Caco-2 (cell line): ENCODE results near the gene EPB41L4A. TPM values are rescaled to one million over a fixed set of nuclear protein-coding genes. Genes with fewer than 3 reads are reported as not detected.

Source experiments
- BruUV-seq: library from RNA; stranded (reverse); fragments of 400-500 nt; replicated peaks from 2 replicates; lab custom pipeline; 2021; lab: Mats Ljungman, UMichigan
- CTCF ChIA-PET: fragments of 300-600 bp; sonication (Branson Sonifier 250); formaldehyde crosslinking; loops from one replicate; lab custom pipeline; 2022; ENCODE audit warnings: antibody characterized with exemption; lab: Charles Lee
- POLR2A ChIA-PET: fragments of 300-600 bp; sonication (Branson Sonifier 250); formaldehyde crosslinking; loops from one replicate; lab custom pipeline; 2022; ENCODE audit warnings: antibody characterized with exemption; lab: Charles Lee
- DNase-seq, 2 experiments: peaks; one replicate each; pipeline versions ENCODE4 v3.0.0 to v3.0.0-alpha.2; 2020 to 2022
- H3K27me3 ChIP-seq: replicated peaks from 2 replicates; pipeline ENCODE4 v1.6.0; 2011; ENCODE audit warnings: low read length; ENCODE audit not compliant: control insufficient read depth, insufficient read depth
- H3K36me3 ChIP-seq: 2 replicates; pipeline ENCODE4 v1.5.1; 2011; ENCODE audit warnings: low read length; ENCODE audit not compliant: control insufficient read depth, insufficient read depth
- H3K4me1 ChIP-seq: fragments of 250-450 bp; sonication (Bioruptor Pico); 2 replicates; pipeline ENCODE4 v1.5.1; 2020; ENCODE audit warnings: mild to moderate bottlenecking
- H3K4me3 ChIP-seq: 2 replicates; pipeline ENCODE4 v1.5.1; 2011; ENCODE audit warnings: low read depth, mild to moderate bottlenecking, control low read depth, low read length
- H3K9me3 ChIP-seq: fragments of 250-450 bp; sonication (Bioruptor Pico); 2 replicates; pipeline ENCODE4 v1.5.1; 2020; ENCODE audit warnings: mild to moderate bottlenecking, moderate library complexity
- H3K27ac Mint-ChIP-seq: one replicate; pipeline ENCODE4 v1.8.0; 2022; ENCODE audit warnings: mixed read lengths; ENCODE audit not compliant: unreplicated experiment
- H3K27me3 Mint-ChIP-seq: one replicate; pipeline ENCODE4 v1.8.0; 2022; ENCODE audit warnings: mixed read lengths; ENCODE audit not compliant: insufficient read depth, unreplicated experiment
- H3K36me3 Mint-ChIP-seq: one replicate; pipeline ENCODE4 v1.8.0; 2022; ENCODE audit warnings: mild to moderate bottlenecking, mixed read lengths; ENCODE audit not compliant: insufficient read depth, unreplicated experiment
- H3K4me1 Mint-ChIP-seq: one replicate; pipeline ENCODE4 v1.8.0; 2022; ENCODE audit warnings: low read depth, mixed read lengths; ENCODE audit not compliant: unreplicated experiment
- H3K4me3 Mint-ChIP-seq: one replicate; pipeline ENCODE4 v1.8.0; 2022; ENCODE audit warnings: mild to moderate bottlenecking, moderate library complexity, mixed read lengths; ENCODE audit not compliant: unreplicated experiment
- H3K9me3 Mint-ChIP-seq: one replicate; pipeline ENCODE4 v1.8.0; 2022; ENCODE audit warnings: mixed read lengths; ENCODE audit not compliant: unreplicated experiment
- intact Hi-C: fragments of 100-400 bp; cut with micrococcal nuclease; formaldehyde crosslinking; loops from one replicate; pipeline ENCODE4 v1.10.0; 2022; ENCODE audit not compliant: unreplicated experiment
- total RNA-seq: library from RNA; stranded (reverse); gene quantifications from 2 replicates; pipeline ENCODE4 v1.2.3, GENCODE V29; 2022
- TF ChIP-seq, protein P1 (sequence below), 2 experiments: fragments of 200-600 bp in 1 of 2; IDR thresholded peaks; 1 replicate in 1 of 2; 2 replicates in 1 of 2; pipeline versions ENCODE4 v1.5.1 to v1.8.0; 2011 to 2022; ENCODE audit warnings: antibody characterized with exemption in 1 of 2, control low read depth in 1 of 2, inconsistent platforms in 1 of 2, low read depth in 1 of 2, low read length in 1 of 2, mild to moderate bottlenecking in 1 of 2, moderate library complexity in 1 of 2; ENCODE audit not compliant: insufficient read depth in 1 of 2, severe bottlenecking in 1 of 2, unreplicated experiment in 1 of 2

EPB41L4A gene
- total RNA-seq, 1 experiment from 2014 or later = 1.4 TPM

DNA sequence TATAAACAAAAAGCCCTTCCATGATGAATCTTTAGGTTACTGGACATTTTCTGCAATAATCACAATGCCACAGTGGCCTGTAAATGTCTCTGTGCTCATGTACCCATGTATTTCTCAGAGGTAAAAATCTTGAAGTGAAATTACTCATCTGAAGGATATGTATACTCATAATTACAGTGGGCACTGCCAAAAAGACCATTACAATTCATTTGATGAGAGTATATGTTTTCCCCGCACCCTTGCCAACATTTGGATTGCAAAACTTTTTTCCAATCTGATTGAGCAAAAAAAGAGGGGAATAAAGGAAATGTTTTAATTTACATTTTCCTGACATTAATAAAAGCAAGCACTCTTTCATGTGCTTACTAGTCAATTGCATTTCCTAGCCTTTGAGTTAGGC lies 110.5 kb downstream of the EPB41L4A start:
- no peak for DNase-seq
- Histone ChIP-seq H3K4me1 (no peaks in the 10 kb centered on the region), H3K4me3 (no peak overlapping the region), H3K36me3 (no peaks in the 10 kb centered on the region), H3K27me3 (no peaks in the 10 kb centered on the region), H3K9me3 (no peaks in the 10 kb centered on the region)
- Mint-ChIP-seq H3K4me3 (no peak overlapping the region), H3K9me3 (no peaks in the 10 kb centered on the region), H3K27me3 (peaks cover 22% of the 10 kb centered on the region), H3K36me3 (no peaks in the 10 kb centered on the region), H3K27ac (no peak overlapping the region), H3K4me1 (no peaks in the 10 kb centered on the region)
- TF ChIP-seq, protein P1, sequence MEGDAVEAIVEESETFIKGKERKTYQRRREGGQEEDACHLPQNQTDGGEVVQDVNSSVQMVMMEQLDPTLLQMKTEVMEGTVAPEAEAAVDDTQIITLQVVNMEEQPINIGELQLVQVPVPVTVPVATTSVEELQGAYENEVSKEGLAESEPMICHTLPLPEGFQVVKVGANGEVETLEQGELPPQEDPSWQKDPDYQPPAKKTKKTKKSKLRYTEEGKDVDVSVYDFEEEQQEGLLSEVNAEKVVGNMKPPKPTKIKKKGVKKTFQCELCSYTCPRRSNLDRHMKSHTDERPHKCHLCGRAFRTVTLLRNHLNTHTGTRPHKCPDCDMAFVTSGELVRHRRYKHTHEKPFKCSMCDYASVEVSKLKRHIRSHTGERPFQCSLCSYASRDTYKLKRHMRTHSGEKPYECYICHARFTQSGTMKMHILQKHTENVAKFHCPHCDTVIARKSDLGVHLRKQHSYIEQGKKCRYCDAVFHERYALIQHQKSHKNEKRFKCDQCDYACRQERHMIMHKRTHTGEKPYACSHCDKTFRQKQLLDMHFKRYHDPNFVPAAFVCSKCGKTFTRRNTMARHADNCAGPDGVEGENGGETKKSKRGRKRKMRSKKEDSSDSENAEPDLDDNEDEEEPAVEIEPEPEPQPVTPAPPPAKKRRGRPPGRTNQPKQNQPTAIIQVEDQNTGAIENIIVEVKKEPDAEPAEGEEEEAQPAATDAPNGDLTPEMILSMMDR (IDR thresholded peaks at IDR 0.05; ENCODE audit: insufficient read depth in 1 of 2, low read depth in 1 of 2, low read length in 1 of 2, severe bottlenecking in 1 of 2, unreplicated experiment in 1 of 2) = no peak
- ChIA-PET CTCF (no interaction called here), POLR2A (no interaction called here)
- intact Hi-C loops = no loop called here
- no TSS peak for BruUV-seq

GRCh38 chr5:112306956-112307355 lies 112.1 kb downstream of the EPB41L4A start:
- Histone ChIP-seq H3K27me3 (no peaks in the 10 kb centered on the region), H3K4me3 (no peak overlapping the region), H3K4me1 (no peaks in the 10 kb centered on the region), H3K36me3 (no peaks in the 10 kb centered on the region), H3K9me3 (no peaks in the 10 kb centered on the region)
- TF ChIP-seq, protein P1 (IDR thresholded peaks at IDR 0.05; ENCODE audit: insufficient read depth in 1 of 2, low read depth in 1 of 2, low read length in 1 of 2, severe bottlenecking in 1 of 2, unreplicated experiment in 1 of 2) = no peak
- DNase-seq = no peak
- POLR2A ChIA-PET = no interaction called here
- no TSS peak for BruUV-seq
- no peaks in the 10 kb centered on the region for H3K9me3 Mint-ChIP-seq
- H3K27me3 Mint-ChIP-seq = peaks cover 23% of the 10 kb centered on the region
- H3K4me3 Mint-ChIP-seq = no peak overlapping the region
- intact Hi-C loops = no loop called here
- no peak overlapping the region for H3K27ac Mint-ChIP-seq
- CTCF ChIA-PET = no interaction called here
- H3K4me1 Mint-ChIP-seq = no peaks in the 10 kb centered on the region
- H3K36me3 Mint-ChIP-seq = no peaks in the 10 kb centered on the region

GRCh38 chr5:112304743-112305142 lies 114.3 kb downstream of the EPB41L4A start:
- DNase-seq = no peak
- no peaks in the 10 kb centered on the region for H3K9me3 ChIP-seq
- no peak overlapping the region for H3K4me3 ChIP-seq
- Mint-ChIP-seq H3K9me3 (no peaks in the 10 kb centered on the region), H3K27me3 (peaks cover 28% of the 10 kb centered on the region), H3K4me3 (no peak overlapping the region), H3K27ac (no peak overlapping the region), H3K36me3 (no peaks in the 10 kb centered on the region), H3K4me1 (no peaks in the 10 kb centered on the region)
- CTCF ChIA-PET = no interaction called here
- BruUV-seq = no TSS peak
- no peaks in the 10 kb centered on the region for H3K36me3 ChIP-seq
- POLR2A ChIA-PET = no interaction called here
- H3K4me1 ChIP-seq = no peaks in the 10 kb centered on the region
- no peaks in the 10 kb centered on the region for H3K27me3 ChIP-seq
- TF ChIP-seq, protein P1 (IDR thresholded peaks at IDR 0.05; ENCODE audit: insufficient read depth in 1 of 2, low read depth in 1 of 2, low read length in 1 of 2, severe bottlenecking in 1 of 2, unreplicated experiment in 1 of 2) = no peak
- intact Hi-C loops = no loop called here
